GM12878 (cell line): Measurements from ENCODE around the gene CHKA. TPM values are rescaled to one million over a fixed set of nuclear protein-coding genes. Genes with fewer than 3 reads are reported as not detected.

Source experiments
- ATAC-seq: fragments of 200-7000 bp; cut with Tn5 transposase; 3 replicates; pipeline ENCODE4 v1.9.1; 2020; ENCODE audit warnings: mild to moderate bottlenecking, moderate library complexity
- BruUV-seq: library from RNA; stranded (reverse); fragments of 400-500 nt; replicated peaks from 2 replicates; lab custom pipeline; 2021; lab: Mats Ljungman, UMichigan
- CTCF ChIA-PET: fragments of 300-600 bp; sonication (Branson Sonifier 250); formaldehyde crosslinking; extraction: SDS; loops from one replicate; lab custom pipeline; 2021; ENCODE audit warnings: inconsistent platforms; lab: Yijun Ruan, JAX
- POLR2A ChIA-PET: fragments of 350-600 bp; formaldehyde crosslinking; extraction: SDS; loops from one replicate; lab custom pipeline; 2021; ENCODE audit warnings: inconsistent platforms; lab: Charles Lee
- RAD21 ChIA-PET: fragments of 300-600 bp; sonication (Branson Sonifier 250); formaldehyde crosslinking; loops from one replicate; lab custom pipeline; 2023; ENCODE audit warnings: antibody characterized with exemption; ENCODE audit not compliant: unreplicated experiment; lab: Charles Lee
- SMC1A ChIA-PET: fragments of 300-600 bp; sonication (Branson Sonifier 250); formaldehyde crosslinking; loops from one replicate; lab custom pipeline; 2023; ENCODE audit not compliant: unreplicated experiment, uncharacterized antibody; lab: Charles Lee
- DNase-seq: peaks from one replicate; pipeline ENCODE4 v3.0.0-alpha.2; 2011; ENCODE audit warnings: low read depth, low spot score
- FAIRE-seq: peaks from 3 replicates; lab custom pipeline; 2011; peaks lifted over from hg19 to GRCh38; lab: Jason Lieb, UNC
- H2AFZ ChIP-seq: 2 replicates; pipeline ENCODE4 v1.6.0; 2011; ENCODE audit warnings: low read depth, low read length, control low read depth; ENCODE audit not compliant: control insufficient read depth
- H3K27ac ChIP-seq: 2 replicates; pipeline ENCODE4 v1.5.1; 2011; ENCODE audit warnings: control low read depth; ENCODE audit not compliant: control insufficient read depth, insufficient read depth
- H3K27me3 ChIP-seq, 2 experiments: replicated peaks in 1 of 2; 2 replicates each; pipeline versions ENCODE4 v1.6.0 to v1.6.1; 2011; ENCODE audit warnings: low read length in 1 of 2; ENCODE audit not compliant: control insufficient read depth in 2 of 2, insufficient read depth in 2 of 2
- H3K36me3 ChIP-seq, 2 experiments: 2 replicates each; pipeline ENCODE4 v1.5.1; 2011; ENCODE audit warnings: low read length in 1 of 2; ENCODE audit not compliant: control insufficient read depth in 2 of 2, insufficient read depth in 2 of 2
- H3K4me1 ChIP-seq: 2 replicates; pipeline ENCODE4 v1.6.1; 2011; ENCODE audit warnings: mild to moderate bottlenecking, low read length, moderate library complexity, mixed read lengths; ENCODE audit not compliant: control insufficient read depth, insufficient read depth
- H3K4me2 ChIP-seq: 2 replicates; pipeline ENCODE4 v1.6.0; 2011; ENCODE audit warnings: control low read depth; ENCODE audit not compliant: control insufficient read depth, insufficient read depth
- H3K4me3 ChIP-seq: fragments of 200-600 bp; sonication (generic); 2 replicates; pipeline ENCODE4 v1.5.1; 2016
- H3K79me2 ChIP-seq: 2 replicates; pipeline ENCODE4 v1.6.0; 2011; ENCODE audit warnings: low read length; ENCODE audit not compliant: control insufficient read depth, insufficient read depth
- H3K9ac ChIP-seq: 2 replicates; pipeline ENCODE4 v1.8.0; 2011; ENCODE audit warnings: low read length, control low read depth, mixed read lengths; ENCODE audit not compliant: control insufficient read depth, insufficient read depth
- H3K9me3 ChIP-seq: replicated peaks from 3 replicates; pipeline ENCODE4 v1.5.1; 2011; ENCODE audit warnings: mild to moderate bottlenecking, low read length; ENCODE audit not compliant: control insufficient read depth, insufficient read depth
- H4K20me1 ChIP-seq: 2 replicates; pipeline ENCODE4 v1.6.0; 2011; ENCODE audit not compliant: control insufficient read depth, insufficient read depth
- BCL11A ChIP-seq: IDR thresholded peaks from 2 replicates; pipeline ENCODE4 v1.6.1; 2011; ENCODE audit warnings: low read depth, low read length
- IKZF1 ChIP-seq: fragments of 450-650 bp; conservative IDR thresholded peaks from 2 replicates; pipeline ENCODE4 v1.6.1; 2017; ENCODE audit warnings: antibody characterized with exemption, mild to moderate bottlenecking
- MYC ChIP-seq: IDR thresholded peaks from 2 replicates; pipeline ENCODE4 v1.6.1; 2011; ENCODE audit warnings: mild to moderate bottlenecking, low read length, moderate library complexity, inconsistent platforms; ENCODE audit not compliant: insufficient read depth, insufficient replicate concordance, insufficient read length, severe bottlenecking
- NFYA ChIP-seq: IDR thresholded peaks from 2 replicates; pipeline ENCODE4 v1.6.1; 2011; ENCODE audit warnings: low read depth, mild to moderate bottlenecking, low read length, improper control_type of control experiment, borderline replicate concordance
- PML ChIP-seq: IDR thresholded peaks from 2 replicates; pipeline ENCODE4 v1.6.1; 2012; ENCODE audit warnings: low read length, inconsistent platforms
- SKIL ChIP-seq: fragments of 450-650 bp; IDR thresholded peaks from 2 replicates; pipeline ENCODE4 v1.6.1; 2017; ENCODE audit warnings: mild to moderate bottlenecking, low read depth, inconsistent platforms; ENCODE audit not compliant: poor library complexity, severe bottlenecking
- SMC3 ChIP-seq: IDR thresholded peaks from 2 replicates; pipeline ENCODE4 v1.6.1; 2011; ENCODE audit warnings: low read length, improper control_type of control experiment, borderline replicate concordance
- TARDBP ChIP-seq: IDR thresholded peaks from 2 replicates; pipeline ENCODE4 v1.6.1; 2016; ENCODE audit warnings: borderline replicate concordance
- TCF12 ChIP-seq: IDR thresholded peaks from 2 replicates; pipeline ENCODE4 v1.6.1; 2011; ENCODE audit warnings: low read depth, mild to moderate bottlenecking, low read length
- in situ Hi-C: fragments of 300-500 bp; cut with MboI; formaldehyde crosslinking; loops from 9 replicates; pipeline ENCODE4 v1.14.3; 2018; ENCODE audit warnings: mixed read lengths
- intact Hi-C: fragments of 100-400 bp; cut with micrococcal nuclease; formaldehyde crosslinking; loops from one replicate; pipeline ENCODE4 v1.14.2; 2022; ENCODE audit not compliant: unreplicated experiment
- polyA plus RNA-seq, 11 experiments: library from polyadenylated mRNA; depleted of rRNA in 4 of 11; unstranded in 6 of 11; stranded (reverse) in 5 of 11; fragments of >200 nt; fragmentation: Nextera tagmentation in 4 of 11; fragmentation: Illumina TruSeq in 1 of 11; extraction: Ambion mirVana in 4 of 11; extraction: Trizol in 1 of 11; gene quantifications; 1 replicate in 1 of 11; 2 replicates in 10 of 11; pipeline versions ENCODE4 v1.2.1 to v1.2.3, GENCODE V29; 2011 to 2016; ENCODE audit warnings: inconsistent platforms in 2 of 11, missing spikeins in 2 of 11, low read depth in 1 of 11
- total RNA-seq, 4 experiments: library from RNA; depleted of rRNA in 3 of 4; stranded (reverse); fragments of >200 nt in 3 of 4; fragmentation: Illumina TruSeq in 1 of 4; extraction: Trizol in 1 of 4; gene quantifications; 2 replicates each; pipeline versions ENCODE4 v1.2.1 to v1.2.3, GENCODE V29; 2013 to 2021

Gene CHKA
- total and polyA plus RNA-seq, 10 of the 15 experiments (the other 5 are each of a cell fraction or from before 2014, with no cell fraction given): 5.2 to 29.2 (median 21.2) TPM

GRCh38 chr11:68121067-68121899 lies at the start of gene CHKA (continued):
- TF ChIP-seq SMC3 (no peak), PML (peak; percentile 58; the same call in 1 of the 2 replicates), BCL11A (no peak), TARDBP (no peak), IKZF1 (peak; percentile 79), SKIL (no peak)
- TF ChIP-seq, all 136 proteins: peak for 39

GRCh38 chr11:68169442-68169841 lies 48.3 kb upstream of the CHKA start:
- SMC1A ChIA-PET: interaction anchor here (0.9 kb wide), 1 partner anchor 24 kb away, joined by 3 read pairs; no protein-coding TSS in a partner anchor
- DNase-seq (no peak), ATAC-seq (no peak), FAIRE-seq (no peak)
- Histone ChIP-seq H3K4me3 (no peak overlapping the region), H3K9ac (no peak overlapping the region), H3K4me1 (no peaks in the 10 kb centered on the region), H3K4me2 (no peak overlapping the region), H3K9me3 (no peaks in the 10 kb centered on the region), H2AFZ (no peak overlapping the region), H3K27me3 (no peaks in the 10 kb centered on the region), H3K27ac (no peak overlapping the region), H4K20me1 (no peaks in the 10 kb centered on the region), H3K79me2 (no peaks in the 10 kb centered on the region), H3K36me3 (peaks cover 1 to 18% of the 10 kb centered on the region in 2 experiments; a peak in 3 of 4 replicates)
- RAD21 ChIA-PET: no interaction called here
- TF ChIP-seq MYC: no peak
- TF ChIP-seq TCF12: no peak
- no peak for TF ChIP-seq NFYA
- intact Hi-C loops: no loop called here
- POLR2A ChIA-PET: interaction anchor here (0.6 to 0.8 kb wide), 2 partner anchors 9 to 12 kb away, joined by 3 read pairs; no protein-coding TSS in a partner anchor
- CTCF ChIA-PET: interaction anchor here (1.1 to 1.2 kb wide), 2 partner anchors 10 to 36 kb away, joined by 4 to 5 read pairs; no protein-coding TSS in a partner anchor
- BruUV-seq: no TSS peak
- in situ Hi-C loops: no loop called here
